Body of pancreas (tissue), 4 donors: Measurements from ENCODE around the gene ZNF497.

Source experiments
- CTCF ChIP-seq, 7 experiments: fragments of 450-650 bp in 4 of 7; fragments of 200-600 bp in 3 of 7; sonication (generic) in 3 of 7; IDR thresholded peaks; one replicate each; pipeline ENCODE4 v1.5.1; 2016 to 2019; ENCODE audit warnings: antibody characterized with exemption in 7 of 7
- POLR2A ChIP-seq, 3 donors: fragments of 450-650 bp; IDR thresholded peaks; one replicate each; pipeline ENCODE4 v1.6.1; 2016; ENCODE audit warnings: antibody characterized with exemption in 3 of 3, mild to moderate bottlenecking in 2 of 3

GRCh38 chr19:58388175-58388526 lies 25.6 kb upstream of the ZNF497 start:
- TF ChIP-seq CTCF (IDR thresholded peaks at IDR 0.05), result no peak
- no peak for TF ChIP-seq POLR2A (IDR thresholded peaks at IDR 0.05)
